GM18505 (cell line): ENCODE measurements around the gene RASGRP3.

ENCODE experiments used
- ATAC-seq: cut with Tn5 transposase; IDR thresholded peaks from one replicate; pipeline ENCODE4 v1.9.1; 2021; ENCODE audit not compliant: unreplicated experiment
- POLR2A ChIP-seq: IDR thresholded peaks from 4 replicates; pipeline ENCODE4 v1.6.1; 2011; ENCODE audit warnings: borderline replicate concordance; ENCODE audit not compliant: insufficient read depth, insufficient read length; ENCODE audit errors: extremely low read depth

Gene RASGRP3

DNA sequence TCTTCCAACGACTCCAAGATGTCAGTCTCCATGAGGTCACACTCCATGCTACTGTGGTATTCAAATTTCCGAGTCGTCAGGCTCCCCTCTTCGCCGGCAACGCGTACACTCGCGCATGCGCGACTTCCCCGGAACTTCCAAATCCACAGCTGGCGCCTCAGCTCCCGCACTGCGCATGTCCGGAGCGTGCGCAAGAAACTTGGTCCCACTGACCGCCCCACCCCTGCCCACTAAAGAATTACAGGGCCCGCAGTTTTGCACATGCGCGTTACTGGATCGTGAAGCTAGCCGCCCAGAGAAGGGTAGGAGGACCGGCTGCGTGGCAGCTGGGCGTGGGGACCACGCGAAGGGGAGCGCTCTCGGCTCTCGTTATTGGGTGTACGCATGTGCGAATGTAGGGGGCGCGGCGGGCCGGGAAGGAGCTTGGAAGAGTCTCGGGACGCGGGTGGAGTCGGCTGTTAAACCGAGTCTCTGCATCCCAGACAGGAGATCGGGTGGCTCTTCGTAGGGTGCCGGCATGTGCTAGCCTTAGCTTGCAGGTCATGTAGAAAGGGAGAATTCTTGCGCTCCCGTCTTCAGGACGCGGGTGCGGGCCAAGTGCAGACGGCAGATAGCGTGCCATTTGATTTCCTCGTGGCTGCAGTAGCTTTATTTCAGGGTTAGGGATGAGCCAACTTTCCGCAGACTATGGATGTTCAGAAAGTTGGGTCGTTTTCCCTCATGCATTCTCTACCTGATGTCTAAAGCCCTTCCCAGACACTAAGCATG is 122.9 kb downstream of the RASGRP3 start, which contains the start of gene FAM98A:
FAM98A (minus strand) TSS at position 125 of the 768 bp plus-strand sequence; CDS start at position 47, 78 bp downstream.
- TF ChIP-seq POLR2A = peak; percentile 80
- ATAC-seq = peak; percentile 94

DNA sequence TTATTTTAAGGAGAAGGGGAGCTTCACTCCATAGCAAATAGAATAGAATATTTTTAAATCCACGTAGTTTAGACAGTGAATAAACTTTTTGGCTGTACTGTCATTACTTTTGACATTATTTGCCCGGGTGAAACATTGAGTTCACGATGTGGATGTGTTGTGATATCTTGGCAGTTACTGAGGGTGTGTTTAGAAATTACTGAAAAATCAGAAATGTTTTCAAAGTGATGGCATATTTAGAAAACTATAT is 123.4 kb downstream of the RASGRP3 start:
- TF ChIP-seq POLR2A = no peak
- no peak for ATAC-seq

DNA sequence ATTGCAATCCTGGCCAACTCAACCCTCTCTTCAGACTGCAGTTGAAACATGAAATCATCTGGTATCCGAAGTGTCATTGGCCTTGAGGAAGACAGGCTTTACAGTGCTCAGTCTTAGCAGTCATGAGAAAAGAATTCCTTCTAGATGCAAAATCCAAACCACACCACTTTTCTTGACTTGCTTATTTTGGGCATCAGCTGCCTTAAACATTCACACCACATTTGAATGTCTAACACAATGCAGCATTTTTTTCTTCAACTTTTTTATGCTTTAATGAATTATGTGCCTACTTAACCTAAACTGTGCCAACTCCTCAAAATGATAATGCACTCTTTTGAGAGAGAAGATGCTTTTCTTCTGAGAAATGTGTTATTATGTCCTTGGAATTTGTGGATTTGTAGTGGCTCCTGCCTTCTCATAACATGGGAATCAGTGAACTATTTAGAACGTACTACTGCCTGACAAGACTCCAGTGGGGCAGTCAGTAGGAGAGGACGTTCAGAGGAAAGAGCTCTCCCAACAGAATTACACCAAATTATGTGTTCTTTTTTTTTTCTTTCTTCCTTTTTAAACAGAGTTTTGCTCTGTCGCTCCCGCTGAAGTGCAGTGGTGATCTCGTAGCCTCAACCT is 125.9 kb downstream of the RASGRP3 start:
- TF ChIP-seq POLR2A = no peak
- ATAC-seq = no peak

DNA sequence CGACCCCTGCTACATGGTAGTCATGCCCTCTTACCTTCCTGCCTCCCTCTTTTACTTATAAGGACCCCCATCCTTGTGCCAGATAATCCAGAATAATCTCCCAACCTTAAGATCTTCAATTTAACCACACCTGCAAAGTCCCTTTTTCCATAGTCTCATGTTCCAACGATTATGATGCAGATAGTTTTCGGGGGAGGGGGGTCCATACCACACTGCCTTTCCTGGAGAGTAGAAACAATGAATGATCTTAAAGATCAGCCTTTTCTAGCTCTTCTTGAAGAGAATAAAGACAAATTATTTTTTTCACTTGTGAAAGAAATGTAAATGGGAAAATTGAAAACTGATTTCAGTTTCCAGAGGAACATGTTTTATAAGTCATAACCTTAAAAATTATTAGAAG is 127.0 kb downstream of the RASGRP3 start:
- TF ChIP-seq POLR2A = no peak
- ATAC-seq = no peak

DNA sequence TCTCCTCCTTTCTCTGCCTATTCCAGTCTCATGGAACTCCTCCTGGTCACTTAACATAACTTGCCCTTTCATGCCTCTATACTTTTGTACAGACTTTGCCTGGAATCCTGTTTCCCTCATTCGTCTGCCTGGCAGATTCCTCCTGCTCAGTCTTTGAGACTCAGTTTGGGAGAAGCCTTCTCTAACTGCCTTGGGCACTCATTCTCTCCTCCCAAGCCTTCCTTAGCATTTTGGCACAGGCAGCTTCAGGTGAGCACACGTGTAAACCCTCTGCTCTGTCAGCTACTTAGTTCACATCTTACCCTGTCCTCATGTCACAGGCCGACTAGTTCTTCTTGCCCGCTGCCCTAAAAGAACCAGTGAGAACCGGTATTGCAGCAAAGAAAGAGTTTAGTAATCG is 128.6 kb downstream of the RASGRP3 start:
- ATAC-seq = no peak
- TF ChIP-seq POLR2A = no peak

DNA sequence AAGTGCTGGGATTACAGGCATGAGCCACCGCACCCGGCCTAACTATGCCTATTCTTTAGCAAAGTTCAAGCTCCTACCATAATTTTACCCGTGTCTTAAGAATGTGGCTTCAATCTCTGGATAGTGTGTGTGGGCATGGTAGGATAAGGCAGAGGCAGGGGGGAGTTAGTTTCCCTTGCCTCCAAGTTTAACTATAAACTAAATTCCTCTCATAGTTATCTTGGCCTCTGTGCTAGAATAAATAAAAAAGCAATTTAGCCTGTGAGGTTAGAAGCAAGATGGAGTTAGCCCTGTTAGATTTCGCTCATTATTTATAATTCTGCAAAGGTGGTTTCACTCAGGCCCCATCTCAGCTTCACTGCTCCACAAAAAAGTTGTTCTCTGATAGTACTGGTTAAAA is 129.7 kb downstream of the RASGRP3 start:
- ATAC-seq = no peak
- no peak for TF ChIP-seq POLR2A

DNA sequence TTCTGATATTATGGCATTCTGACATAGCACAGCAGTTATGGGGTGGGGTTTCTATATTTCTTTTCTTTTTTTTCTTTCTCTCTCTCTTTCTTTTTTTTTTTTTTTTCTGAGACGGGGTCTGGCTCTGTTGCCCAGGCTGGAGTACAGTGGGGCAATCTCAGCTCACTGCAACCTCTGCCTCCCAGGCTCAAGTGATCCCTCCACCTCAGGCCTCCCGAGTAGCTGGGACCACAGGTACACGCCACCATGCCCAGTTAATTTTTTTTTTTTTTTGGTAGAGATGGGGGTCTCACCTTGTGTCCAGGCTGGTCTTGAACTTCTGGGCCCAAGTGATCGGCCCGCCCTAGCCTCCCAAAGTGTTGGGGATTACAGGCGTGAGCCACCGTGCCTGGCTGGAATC is 130.2 kb downstream of the RASGRP3 start:
- TF ChIP-seq POLR2A = no peak
- no peak for ATAC-seq

DNA sequence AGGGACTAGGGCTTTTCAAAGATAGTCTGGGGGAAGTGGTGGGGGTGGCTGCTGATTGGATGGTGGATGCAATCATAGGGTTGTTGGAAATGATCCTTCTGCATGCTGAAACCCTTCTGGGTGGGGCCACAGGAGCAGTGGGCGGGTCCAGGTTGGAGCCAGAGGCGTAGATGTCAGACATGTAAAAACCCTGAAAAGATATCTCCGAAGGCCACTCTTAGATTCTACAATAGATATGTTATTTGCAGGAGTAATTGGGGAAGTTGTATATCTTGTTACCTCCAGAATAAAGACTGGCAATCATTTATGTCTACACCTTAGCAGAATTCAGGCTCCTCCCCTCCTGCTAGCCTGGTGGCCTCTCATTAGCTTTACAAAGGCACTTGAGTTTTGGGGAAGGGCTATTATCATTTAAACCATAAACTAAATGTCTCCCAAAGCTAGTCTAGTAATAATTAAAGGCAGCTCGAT is 130.8 kb downstream of the RASGRP3 start:
- no peak for TF ChIP-seq POLR2A
- no peak for ATAC-seq

DNA sequence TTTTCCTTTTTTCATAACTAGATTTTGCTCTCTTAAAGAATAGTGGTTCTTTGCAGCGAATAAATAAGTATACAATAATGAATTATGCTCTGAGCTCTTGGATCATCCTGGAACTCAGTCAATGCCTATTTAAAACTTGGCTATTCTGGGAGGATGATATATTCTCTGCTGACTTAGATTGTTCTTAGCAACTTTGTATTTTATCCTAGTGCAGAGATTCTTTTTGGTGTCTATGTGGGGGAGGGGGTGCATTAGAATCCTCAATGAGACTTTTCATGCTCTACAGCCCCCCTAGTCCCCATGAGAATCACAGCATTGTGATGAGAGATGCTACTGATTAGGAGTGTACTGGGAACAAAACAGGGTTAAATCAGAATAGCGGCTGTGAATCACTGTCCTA is 131.5 kb downstream of the RASGRP3 start:
- ATAC-seq = no peak
- TF ChIP-seq POLR2A = no peak

DNA sequence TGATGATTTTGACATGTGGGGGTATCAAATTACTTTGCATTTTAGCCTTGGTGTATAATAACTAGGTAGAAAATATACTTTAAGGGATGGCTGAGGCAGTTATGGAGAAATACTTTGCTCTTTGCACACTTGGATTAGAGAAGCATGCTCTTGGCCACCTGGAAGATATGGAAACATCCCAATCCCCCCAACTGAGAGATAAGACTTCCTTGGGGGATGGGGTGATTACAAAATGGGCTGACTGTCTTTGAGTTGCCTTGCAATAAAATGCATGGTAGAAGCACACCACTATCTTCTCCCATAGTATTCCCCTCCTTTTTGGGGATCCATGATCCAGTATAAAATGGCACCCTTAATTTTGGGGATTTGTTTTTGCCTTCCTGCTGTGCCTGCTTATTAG is 137.7 kb downstream of the RASGRP3 start:
- no peak for TF ChIP-seq POLR2A
- no peak for ATAC-seq
